OCI-LY7 (cell line): ENCODE data around the gene URM1. TPM values are rescaled to one million over a fixed set of nuclear protein-coding genes. Genes with fewer than 3 reads are reported as not detected.

Experiments used
- BruUV-seq: library from RNA; stranded (reverse); fragments of 400-500 nt; replicated peaks from 2 replicates; lab custom pipeline; 2021; lab: Mats Ljungman, UMichigan
- CTCF ChIA-PET: fragments of 300-600 bp; sonication (Branson Sonifier 250); formaldehyde crosslinking; loops from one replicate; lab custom pipeline; 2022; ENCODE audit warnings: antibody characterized with exemption; ENCODE audit not compliant: unreplicated experiment; lab: Charles Lee
- POLR2A ChIA-PET: fragments of 300-600 bp; sonication (Branson Sonifier 250); formaldehyde crosslinking; loops from one replicate; lab custom pipeline; 2022; ENCODE audit warnings: antibody characterized with exemption; lab: Charles Lee
- DNase-seq: peaks from one replicate; pipeline ENCODE4 v3.0.0-alpha.2; 2015; ENCODE audit warnings: low spot score
- H2AFZ ChIP-seq: fragments of 200-600 bp; sonication (generic), shearing (Covaris generic); 2 replicates; pipeline ENCODE4 v1.6.1; 2014; ENCODE audit warnings: mild to moderate bottlenecking, antibody characterized with exemption, low read length, moderate library complexity
- H3K27ac ChIP-seq: fragments of 200-600 bp; sonication (generic); 2 replicates; pipeline ENCODE4 v1.5.1; 2014; ENCODE audit warnings: mixed run types, low read depth, mild to moderate bottlenecking, moderate library complexity, low read length, inconsistent platforms; ENCODE audit not compliant: poor library complexity, severe bottlenecking
- H3K36me3 ChIP-seq: fragments of 200-600 bp; sonication (generic); 2 replicates; pipeline ENCODE4 v1.6.1; 2014; ENCODE audit warnings: mild to moderate bottlenecking, antibody characterized with exemption, low read length, moderate library complexity, mixed read lengths; ENCODE audit not compliant: insufficient read depth
- H3K4me1 ChIP-seq: fragments of 200-600 bp; sonication (generic); 2 replicates; pipeline ENCODE4 v1.5.1; 2014; ENCODE audit warnings: mild to moderate bottlenecking, low read length; ENCODE audit not compliant: insufficient read depth, poor library complexity, severe bottlenecking
- H3K4me2 ChIP-seq: fragments of 200-600 bp; sonication (generic); 2 replicates; pipeline ENCODE4 v1.6.1; 2014; ENCODE audit warnings: mild to moderate bottlenecking, low read length
- H3K4me3 ChIP-seq: fragments of 200-600 bp; sonication (generic); 2 replicates; pipeline ENCODE4 v1.5.1; 2014; ENCODE audit warnings: mild to moderate bottlenecking, low read depth, low read length; ENCODE audit not compliant: poor library complexity, severe bottlenecking
- H3K79me2 ChIP-seq: fragments of 200-600 bp; sonication (generic); 2 replicates; pipeline ENCODE4 v1.6.1; 2016; ENCODE audit warnings: low read depth, mild to moderate bottlenecking, low read length, moderate library complexity, mixed read lengths; ENCODE audit not compliant: insufficient read depth
- H3K9me2 ChIP-seq: fragments of 200-600 bp; sonication (generic); 2 replicates; pipeline ENCODE4 v1.6.1; 2016; ENCODE audit warnings: mild to moderate bottlenecking, low read length, mixed read lengths; ENCODE audit not compliant: insufficient read depth
- H3K9me3 ChIP-seq: fragments of 200-600 bp; sonication (generic); 2 replicates; pipeline ENCODE4 v1.6.1; 2014; ENCODE audit warnings: mild to moderate bottlenecking, mixed run types, low read length, mixed read lengths
- H4K20me1 ChIP-seq: fragments of 200-600 bp; sonication (generic); 2 replicates; pipeline ENCODE4 v1.6.1; 2014; ENCODE audit warnings: mild to moderate bottlenecking, antibody characterized with exemption, low read length, moderate library complexity, mixed read lengths; ENCODE audit not compliant: insufficient read depth
- CTCF ChIP-seq: fragments of 200-600 bp; sonication (generic); conservative IDR thresholded peaks from 2 replicates; pipeline ENCODE4 v1.5.1; 2014; ENCODE audit warnings: mild to moderate bottlenecking, antibody characterized with exemption, low read length, moderate library complexity, mixed read lengths
- EZH2phosphoT487 ChIP-seq: fragments of 200-600 bp; sonication (generic); IDR thresholded peaks from 2 replicates; pipeline ENCODE4 v1.6.1; 2018; ENCODE audit warnings: low read depth, borderline replicate concordance, mild to moderate bottlenecking, mixed run types, antibody characterized with exemption, low read length, moderate library complexity, mixed read lengths
- intact Hi-C: fragments of 100-400 bp; cut with micrococcal nuclease; formaldehyde crosslinking; loops from one replicate; pipeline ENCODE4 v1.10.0; 2022; ENCODE audit not compliant: unreplicated experiment
- total RNA-seq, 2 experiments: library from RNA; depleted of rRNA in 1 of 2; stranded (reverse); fragments of >200 nt in 1 of 2; shearing (Covaris generic) in 1 of 2; gene quantifications; 2 replicates each; pipeline ENCODE4 v1.2.3, GENCODE V29; 2014 to 2022

URM1 gene
- total RNA-seq, 2 experiments from 2014 or later = 58.5 to 60.8 TPM

DNA sequence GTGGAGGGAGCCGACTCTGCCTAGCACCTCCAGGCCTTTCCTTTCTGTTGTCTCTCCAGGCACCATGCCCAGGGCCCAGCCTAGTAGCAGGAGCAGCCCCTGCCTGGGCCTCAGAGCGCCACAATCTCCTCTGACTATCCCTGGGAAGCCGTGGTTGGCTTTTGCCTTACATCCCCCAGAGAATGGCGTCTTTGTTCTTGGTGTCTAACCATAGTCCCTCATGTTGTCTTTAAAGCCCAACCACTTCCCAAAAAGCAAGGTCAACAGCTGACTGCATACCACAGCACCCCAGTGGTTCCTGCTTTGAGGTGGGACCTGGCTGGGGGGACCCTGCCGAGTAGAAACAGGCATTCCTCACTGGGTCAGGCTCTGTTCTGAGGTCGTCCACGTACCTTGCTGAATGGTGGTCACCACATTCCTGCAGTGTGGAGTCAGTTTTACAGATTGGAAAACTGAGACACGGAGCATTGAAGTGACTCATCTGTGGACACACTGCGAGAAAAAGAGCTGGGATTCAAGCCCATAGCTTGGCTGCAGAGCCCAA is 35.7 kb downstream of the URM1 start:
- Histone ChIP-seq H3K4me2 (no peak overlapping the region), H3K36me3 (no peaks in the 10 kb centered on the region), H4K20me1 (no peaks in the 10 kb centered on the region), H3K27ac (no peak overlapping the region), H3K4me3 (no peak overlapping the region), H3K9me2 (no peaks in the 10 kb centered on the region), H2AFZ (no peak overlapping the region), H3K4me1 (no peaks in the 10 kb centered on the region), H3K79me2 (no peaks in the 10 kb centered on the region), H3K9me3 (no peaks in the 10 kb centered on the region)
- no TSS peak for BruUV-seq
- TF ChIP-seq CTCF (no peak), EZH2phosphoT487 (no peak)
- POLR2A ChIA-PET = no interaction called here
- CTCF ChIA-PET = no interaction called here
- DNase-seq = no peak
- intact Hi-C loops = no loop called here

GRCh38 chr9:128408963-128409431 is 37.8 kb downstream of the URM1 start:
- Histone ChIP-seq H2AFZ (no peak overlapping the region), H3K36me3 (no peaks in the 10 kb centered on the region), H3K27ac (no peak overlapping the region), H4K20me1 (no peaks in the 10 kb centered on the region), H3K79me2 (no peaks in the 10 kb centered on the region), H3K9me2 (no peaks in the 10 kb centered on the region), H3K4me2 (no peak overlapping the region), H3K4me3 (no peak overlapping the region), H3K4me1 (no peaks in the 10 kb centered on the region), H3K9me3 (no peaks in the 10 kb centered on the region)
- BruUV-seq = no TSS peak
- ChIA-PET POLR2A (no interaction called here), CTCF (no interaction called here)
- TF ChIP-seq EZH2phosphoT487 (no peak), CTCF (no peak)
- DNase-seq = no peak
- intact Hi-C loops = no loop called here

- Histone ChIP-seq H3K4me2 (no peak overlapping the region), H2AFZ (no peak overlapping the region), H4K20me1 (no peaks in the 10 kb centered on the region), H3K27ac (no peak overlapping the region), H3K4me1 (no peaks in the 10 kb centered on the region), H3K79me2 (no peaks in the 10 kb centered on the region), H3K36me3 (no peaks in the 10 kb centered on the region), H3K9me2 (no peaks in the 10 kb centered on the region), H3K4me3 (no peak overlapping the region), H3K9me3 (no peaks in the 10 kb centered on the region)
- no TSS peak for BruUV-seq
- POLR2A ChIA-PET = no interaction called here
- CTCF ChIA-PET = no interaction called here
- DNase-seq = no peak
- TF ChIP-seq CTCF (no peak), EZH2phosphoT487 (no peak)
- intact Hi-C loops = no loop called here
These were observed 38.3 kb downstream of the URM1 start for GRCh38 chr9:128409450-128409849.
